ENCODE results near the gene PELI3.

PELI3 gene

GRCh38 chr11:66470015-66470414 lies 3.3 kb downstream of the PELI3 start:
- DNase-seq (ENCODE audit: low read depth in 1 of 2, low spot score in 1 of 2): no peak
- no peak overlapping the region for H3K27ac ChIP-seq (replicated peaks)
- H3K4me3 ChIP-seq (replicated peaks; ENCODE audit: insufficient read depth, low read length): no peak overlapping the region
- no peaks in the 10 kb centered on the region for H3K27me3 ChIP-seq (ENCODE audit: insufficient read depth, poor library complexity, severe bottlenecking)
- TF ChIP-seq POLR2AphosphoS5 (IDR thresholded peaks at IDR 0.05; ENCODE audit: low read depth): no peak
- TF ChIP-seq SPI1 (IDR thresholded peaks at IDR 0.05; ENCODE audit: borderline replicate concordance, low read depth): no peak
- TF ChIP-seq, protein P1, sequence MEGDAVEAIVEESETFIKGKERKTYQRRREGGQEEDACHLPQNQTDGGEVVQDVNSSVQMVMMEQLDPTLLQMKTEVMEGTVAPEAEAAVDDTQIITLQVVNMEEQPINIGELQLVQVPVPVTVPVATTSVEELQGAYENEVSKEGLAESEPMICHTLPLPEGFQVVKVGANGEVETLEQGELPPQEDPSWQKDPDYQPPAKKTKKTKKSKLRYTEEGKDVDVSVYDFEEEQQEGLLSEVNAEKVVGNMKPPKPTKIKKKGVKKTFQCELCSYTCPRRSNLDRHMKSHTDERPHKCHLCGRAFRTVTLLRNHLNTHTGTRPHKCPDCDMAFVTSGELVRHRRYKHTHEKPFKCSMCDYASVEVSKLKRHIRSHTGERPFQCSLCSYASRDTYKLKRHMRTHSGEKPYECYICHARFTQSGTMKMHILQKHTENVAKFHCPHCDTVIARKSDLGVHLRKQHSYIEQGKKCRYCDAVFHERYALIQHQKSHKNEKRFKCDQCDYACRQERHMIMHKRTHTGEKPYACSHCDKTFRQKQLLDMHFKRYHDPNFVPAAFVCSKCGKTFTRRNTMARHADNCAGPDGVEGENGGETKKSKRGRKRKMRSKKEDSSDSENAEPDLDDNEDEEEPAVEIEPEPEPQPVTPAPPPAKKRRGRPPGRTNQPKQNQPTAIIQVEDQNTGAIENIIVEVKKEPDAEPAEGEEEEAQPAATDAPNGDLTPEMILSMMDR (IDR thresholded peaks at IDR 0.05; ENCODE audit: insufficient read depth, low read length): no peak

DNA sequence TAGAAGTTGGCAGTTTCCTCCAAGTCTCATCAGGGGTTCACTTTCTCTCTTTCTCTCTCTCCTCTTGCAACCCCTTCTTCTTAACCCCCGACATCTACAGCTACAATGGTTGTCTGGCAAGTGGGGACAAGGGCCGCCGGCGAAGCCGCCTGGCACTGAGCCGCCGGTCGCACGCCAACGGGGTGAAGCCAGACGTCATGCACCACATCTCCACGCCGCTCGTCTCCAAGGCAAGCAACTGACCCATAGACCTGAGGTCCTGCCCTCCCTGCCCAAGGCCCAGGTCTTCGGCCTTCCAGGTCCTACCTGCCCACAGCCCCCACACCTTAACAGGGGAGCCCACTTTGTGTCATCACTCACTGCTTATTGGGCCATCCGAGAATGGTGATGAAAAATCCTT lies 4.4 kb downstream of the PELI3 start:
- no peak for DNase-seq (ENCODE audit: low read depth in 1 of 2, low spot score in 1 of 2)

DNA sequence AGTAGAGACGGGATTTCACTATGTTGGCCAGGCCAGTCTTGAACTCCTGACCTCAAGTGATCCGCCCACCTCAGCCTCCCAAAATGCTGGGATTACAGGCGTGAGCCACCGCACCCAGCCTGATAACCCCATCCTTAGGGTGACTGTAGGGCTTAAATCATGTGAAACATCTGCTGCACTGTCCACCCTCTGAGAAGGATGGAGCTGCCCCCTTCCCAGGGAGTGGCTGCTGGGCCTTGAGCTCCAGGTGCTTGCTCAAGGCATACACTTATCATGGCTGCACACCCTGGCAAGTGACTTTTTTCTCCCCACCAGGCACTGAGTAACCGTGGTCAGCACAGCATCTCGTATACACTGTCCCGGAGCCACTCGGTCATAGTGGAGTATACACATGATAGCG lies 5.3 kb downstream of the PELI3 start:
- TF ChIP-seq, protein P2, sequence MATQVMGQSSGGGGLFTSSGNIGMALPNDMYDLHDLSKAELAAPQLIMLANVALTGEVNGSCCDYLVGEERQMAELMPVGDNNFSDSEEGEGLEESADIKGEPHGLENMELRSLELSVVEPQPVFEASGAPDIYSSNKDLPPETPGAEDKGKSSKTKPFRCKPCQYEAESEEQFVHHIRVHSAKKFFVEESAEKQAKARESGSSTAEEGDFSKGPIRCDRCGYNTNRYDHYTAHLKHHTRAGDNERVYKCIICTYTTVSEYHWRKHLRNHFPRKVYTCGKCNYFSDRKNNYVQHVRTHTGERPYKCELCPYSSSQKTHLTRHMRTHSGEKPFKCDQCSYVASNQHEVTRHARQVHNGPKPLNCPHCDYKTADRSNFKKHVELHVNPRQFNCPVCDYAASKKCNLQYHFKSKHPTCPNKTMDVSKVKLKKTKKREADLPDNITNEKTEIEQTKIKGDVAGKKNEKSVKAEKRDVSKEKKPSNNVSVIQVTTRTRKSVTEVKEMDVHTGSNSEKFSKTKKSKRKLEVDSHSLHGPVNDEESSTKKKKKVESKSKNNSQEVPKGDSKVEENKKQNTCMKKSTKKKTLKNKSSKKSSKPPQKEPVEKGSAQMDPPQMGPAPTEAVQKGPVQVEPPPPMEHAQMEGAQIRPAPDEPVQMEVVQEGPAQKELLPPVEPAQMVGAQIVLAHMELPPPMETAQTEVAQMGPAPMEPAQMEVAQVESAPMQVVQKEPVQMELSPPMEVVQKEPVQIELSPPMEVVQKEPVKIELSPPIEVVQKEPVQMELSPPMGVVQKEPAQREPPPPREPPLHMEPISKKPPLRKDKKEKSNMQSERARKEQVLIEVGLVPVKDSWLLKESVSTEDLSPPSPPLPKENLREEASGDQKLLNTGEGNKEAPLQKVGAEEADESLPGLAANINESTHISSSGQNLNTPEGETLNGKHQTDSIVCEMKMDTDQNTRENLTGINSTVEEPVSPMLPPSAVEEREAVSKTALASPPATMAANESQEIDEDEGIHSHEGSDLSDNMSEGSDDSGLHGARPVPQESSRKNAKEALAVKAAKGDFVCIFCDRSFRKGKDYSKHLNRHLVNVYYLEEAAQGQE (IDR thresholded peaks at IDR 0.05; ENCODE audit: insufficient replicate concordance, low read depth): no peak
- TF ChIP-seq SPI1 (IDR thresholded peaks at IDR 0.05; ENCODE audit: borderline replicate concordance, low read depth) (no peak), GABPA (IDR thresholded peaks at IDR 0.05; ENCODE audit: low read depth) (no peak), POLR2AphosphoS5 (IDR thresholded peaks at IDR 0.05; ENCODE audit: low read depth) (no peak)
- TF ChIP-seq, protein P1 (IDR thresholded peaks at IDR 0.05; ENCODE audit: insufficient read depth, low read length): no peak
- Histone ChIP-seq H3K4me3 (replicated peaks; ENCODE audit: insufficient read depth, low read length) (no peak overlapping the region), H3K27me3 (ENCODE audit: insufficient read depth, poor library complexity, severe bottlenecking) (no peaks in the 10 kb centered on the region), H3K27ac (replicated peaks) (no peak overlapping the region)
- DNase-seq (ENCODE audit: low read depth in 1 of 2, low spot score in 1 of 2): no peak

More for the DNA sequence above, 4.4 kb downstream of the PELI3 start:
- Histone ChIP-seq H3K27ac (replicated peaks) (no peak overlapping the region), H3K4me3 (replicated peaks; ENCODE audit: insufficient read depth, low read length) (no peak overlapping the region), H3K27me3 (ENCODE audit: insufficient read depth, poor library complexity, severe bottlenecking) (no peaks in the 10 kb centered on the region)
- TF ChIP-seq POLR2AphosphoS5 (IDR thresholded peaks at IDR 0.05; ENCODE audit: low read depth): no peak
- TF ChIP-seq, protein P1 (IDR thresholded peaks at IDR 0.05; ENCODE audit: insufficient read depth, low read length): no peak
- TF ChIP-seq, protein P2 (IDR thresholded peaks at IDR 0.05; ENCODE audit: insufficient replicate concordance, low read depth): no peak
- no peak for TF ChIP-seq GABPA (IDR thresholded peaks at IDR 0.05; ENCODE audit: low read depth)
- TF ChIP-seq SPI1 (IDR thresholded peaks at IDR 0.05; ENCODE audit: borderline replicate concordance, low read depth): no peak

DNA sequence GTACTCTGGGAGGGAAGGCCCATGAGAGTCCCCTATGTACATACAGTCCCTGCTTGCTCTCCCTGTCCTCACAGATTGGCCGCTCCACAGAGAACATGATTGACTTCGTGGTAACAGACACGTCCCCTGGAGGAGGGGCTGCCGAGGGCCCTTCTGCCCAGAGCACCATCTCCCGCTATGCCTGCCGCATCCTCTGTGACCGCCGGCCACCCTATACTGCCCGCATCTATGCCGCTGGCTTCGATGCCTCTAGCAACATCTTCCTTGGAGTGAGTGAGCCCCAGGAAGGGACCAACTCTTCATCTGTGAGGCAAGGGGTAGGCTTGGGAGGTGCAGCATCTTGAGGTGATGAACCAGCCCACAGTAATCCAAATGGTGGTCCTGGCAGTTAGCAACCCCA lies 6.5 kb downstream of the PELI3 start:
- Histone ChIP-seq H3K4me3 (replicated peaks; ENCODE audit: insufficient read depth, low read length) (no peak overlapping the region), H3K27ac (replicated peaks) (no peak overlapping the region), H3K27me3 (ENCODE audit: insufficient read depth, poor library complexity, severe bottlenecking) (no peaks in the 10 kb centered on the region)
- no peak for DNase-seq (ENCODE audit: low read depth in 1 of 2, low spot score in 1 of 2)
- TF ChIP-seq SPI1 (IDR thresholded peaks at IDR 0.05; ENCODE audit: borderline replicate concordance, low read depth) (no peak), POLR2AphosphoS5 (IDR thresholded peaks at IDR 0.05; ENCODE audit: low read depth) (no peak), GABPA (IDR thresholded peaks at IDR 0.05; ENCODE audit: low read depth) (no peak)
- TF ChIP-seq, protein P1 (IDR thresholded peaks at IDR 0.05; ENCODE audit: insufficient read depth, low read length): no peak
- TF ChIP-seq, protein P2 (IDR thresholded peaks at IDR 0.05; ENCODE audit: insufficient replicate concordance, low read depth): no peak

All from HL-60 (cell line).